DOHH2 (cell line): ENCODE results near the gene LAMA2.

ENCODE experiments used
- EZH2phosphoT487 ChIP-seq: fragments of 200-600 bp; sonication (generic); IDR thresholded peaks from 2 replicates; pipeline ENCODE4 v1.6.1; 2017; ENCODE audit warnings: borderline replicate concordance, mild to moderate bottlenecking, antibody characterized with exemption, low read length, moderate library complexity, mixed read lengths
- TF ChIP-seq, protein P1 (sequence below): fragments of 200-600 bp; sonication (generic); IDR thresholded peaks from one replicate; pipeline ENCODE4 v1.5.1; 2014; ENCODE audit warnings: antibody characterized with exemption, mild to moderate bottlenecking, low read depth, low read length; ENCODE audit not compliant: poor library complexity, severe bottlenecking

DNA sequence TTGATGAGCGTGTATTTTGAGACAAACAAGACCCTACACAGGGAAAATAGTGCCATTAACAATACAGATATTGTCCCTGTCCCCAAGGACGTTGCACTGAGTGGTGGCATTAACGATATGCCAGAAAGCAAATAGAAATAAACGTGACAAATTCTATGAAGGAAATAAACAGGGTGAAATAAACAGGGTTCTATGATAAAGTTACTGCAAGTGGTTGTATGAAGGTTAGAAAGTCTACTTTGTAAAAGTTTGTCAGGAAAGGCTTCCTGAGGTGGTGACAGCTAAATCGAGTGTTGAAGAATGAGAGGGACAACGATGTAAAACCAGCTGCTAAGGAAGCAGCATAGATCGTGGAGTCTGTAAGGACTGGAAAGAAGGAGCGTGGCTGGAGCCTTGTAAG, 380.2 kb downstream of the LAMA2 start:
- TF ChIP-seq, protein P1, sequence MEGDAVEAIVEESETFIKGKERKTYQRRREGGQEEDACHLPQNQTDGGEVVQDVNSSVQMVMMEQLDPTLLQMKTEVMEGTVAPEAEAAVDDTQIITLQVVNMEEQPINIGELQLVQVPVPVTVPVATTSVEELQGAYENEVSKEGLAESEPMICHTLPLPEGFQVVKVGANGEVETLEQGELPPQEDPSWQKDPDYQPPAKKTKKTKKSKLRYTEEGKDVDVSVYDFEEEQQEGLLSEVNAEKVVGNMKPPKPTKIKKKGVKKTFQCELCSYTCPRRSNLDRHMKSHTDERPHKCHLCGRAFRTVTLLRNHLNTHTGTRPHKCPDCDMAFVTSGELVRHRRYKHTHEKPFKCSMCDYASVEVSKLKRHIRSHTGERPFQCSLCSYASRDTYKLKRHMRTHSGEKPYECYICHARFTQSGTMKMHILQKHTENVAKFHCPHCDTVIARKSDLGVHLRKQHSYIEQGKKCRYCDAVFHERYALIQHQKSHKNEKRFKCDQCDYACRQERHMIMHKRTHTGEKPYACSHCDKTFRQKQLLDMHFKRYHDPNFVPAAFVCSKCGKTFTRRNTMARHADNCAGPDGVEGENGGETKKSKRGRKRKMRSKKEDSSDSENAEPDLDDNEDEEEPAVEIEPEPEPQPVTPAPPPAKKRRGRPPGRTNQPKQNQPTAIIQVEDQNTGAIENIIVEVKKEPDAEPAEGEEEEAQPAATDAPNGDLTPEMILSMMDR = no peak
- TF ChIP-seq EZH2phosphoT487 = no peak
